NAMALWA (cell line): ENCODE results near the gene WNK2.

Experiments used
- DNase-seq: peaks from one replicate; pipeline ENCODE4 v3.0.0-alpha.2; 2015; ENCODE audit warnings: low spot score

WNK2 gene

DNA sequence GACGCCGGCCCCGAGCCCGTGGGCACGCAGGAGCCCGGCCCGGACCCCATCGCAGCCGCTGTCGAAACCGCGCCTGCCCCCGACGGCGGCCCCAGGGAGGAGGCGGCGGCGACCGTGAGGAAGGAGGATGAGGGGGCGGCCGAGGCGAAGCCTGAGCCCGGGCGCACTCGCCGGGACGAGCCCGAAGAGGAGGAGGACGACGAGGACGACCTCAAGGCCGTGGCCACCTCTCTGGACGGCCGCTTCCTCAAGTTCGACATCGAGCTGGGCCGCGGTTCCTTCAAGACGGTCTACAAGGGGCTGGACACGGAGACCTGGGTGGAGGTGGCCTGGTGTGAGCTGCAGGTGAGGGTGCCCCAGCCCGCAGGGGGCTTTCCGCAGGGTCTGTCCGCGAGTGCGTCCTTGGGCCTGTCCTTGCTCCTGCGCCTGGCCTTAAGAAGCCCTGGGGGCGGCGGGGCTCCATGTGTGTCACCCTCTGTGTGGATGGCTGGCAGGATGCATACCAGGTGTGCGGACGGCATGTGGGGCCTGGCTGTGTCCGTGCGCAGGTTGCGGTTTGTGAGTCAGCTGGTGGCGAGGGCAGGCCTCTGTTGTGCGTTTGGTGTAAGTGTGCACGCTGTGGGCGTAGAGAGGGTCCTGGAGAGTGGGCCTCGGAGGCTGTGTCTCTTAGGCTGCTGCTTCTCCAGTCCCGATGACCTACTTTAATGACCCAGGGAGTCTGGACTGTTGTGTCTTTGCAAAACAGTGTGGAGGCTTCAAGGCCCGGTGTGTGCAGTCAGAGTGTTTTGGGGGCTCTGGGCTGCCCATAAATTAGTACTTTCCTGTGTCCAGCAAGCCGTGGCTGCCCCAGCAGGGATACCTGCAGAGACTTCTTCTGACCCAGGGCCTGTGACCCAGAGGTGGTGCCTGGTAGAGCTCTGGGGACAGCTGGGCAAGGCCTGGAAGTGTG, 1.6 kb downstream of the WNK2 start:
- no peak for DNase-seq

DNA sequence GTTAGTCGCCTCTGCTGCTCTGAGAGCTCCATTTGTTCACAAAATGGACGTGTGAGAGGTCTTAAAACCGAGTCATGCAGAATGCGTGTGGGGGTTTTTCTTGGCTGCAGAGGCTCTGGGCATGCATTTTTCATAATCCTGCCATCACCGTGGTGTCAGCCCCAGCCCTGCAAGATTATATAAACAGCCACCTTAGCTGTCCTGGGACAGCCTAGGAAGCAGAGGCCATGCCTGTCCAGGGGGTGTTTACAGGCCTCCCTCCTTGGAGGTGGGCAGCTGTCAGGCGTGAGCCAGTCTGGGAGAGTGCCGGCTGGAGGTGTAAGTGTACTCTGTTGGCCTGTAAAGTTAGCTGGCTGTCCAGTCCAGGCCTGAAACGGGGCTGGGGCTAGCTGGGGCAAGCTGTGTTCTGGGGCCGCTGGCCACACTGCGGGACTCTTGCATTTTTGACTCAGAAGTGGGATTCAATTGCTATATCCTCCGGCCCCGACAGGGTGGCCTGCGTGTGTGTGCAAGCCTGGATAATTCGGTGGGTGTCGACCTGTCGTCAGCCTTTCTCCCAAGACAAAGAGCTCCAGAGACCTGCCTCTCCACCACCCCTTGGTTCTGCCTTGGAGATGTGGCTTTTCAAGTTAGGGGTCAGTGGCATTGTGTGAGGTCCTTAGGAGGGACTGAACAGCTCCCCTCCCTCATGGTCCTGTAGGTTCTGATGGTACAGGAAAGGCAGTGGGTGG, 2.4 kb downstream of the WNK2 start:
- no peak for DNase-seq

DNA sequence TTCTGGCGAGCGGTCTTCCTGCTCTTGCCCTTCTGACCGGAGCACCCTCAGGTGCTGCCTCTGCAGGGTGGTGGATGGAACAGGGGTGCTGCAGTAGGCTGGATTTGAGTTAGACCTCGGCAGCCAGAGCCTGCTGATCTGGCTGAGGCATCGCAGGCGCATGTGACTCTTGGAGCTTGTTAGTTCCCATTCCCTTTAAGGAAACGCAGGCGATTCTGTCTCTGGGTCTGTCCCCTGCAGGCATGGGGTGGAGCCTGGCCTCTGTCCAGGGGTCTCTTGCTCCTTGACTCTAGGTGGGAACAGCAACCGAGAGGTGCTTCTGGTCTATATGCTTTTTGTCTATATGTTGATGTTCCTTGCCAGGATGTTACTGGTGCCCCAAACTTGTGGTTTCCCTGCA, 3.1 kb downstream of the WNK2 start:
- no peak for DNase-seq

DNA sequence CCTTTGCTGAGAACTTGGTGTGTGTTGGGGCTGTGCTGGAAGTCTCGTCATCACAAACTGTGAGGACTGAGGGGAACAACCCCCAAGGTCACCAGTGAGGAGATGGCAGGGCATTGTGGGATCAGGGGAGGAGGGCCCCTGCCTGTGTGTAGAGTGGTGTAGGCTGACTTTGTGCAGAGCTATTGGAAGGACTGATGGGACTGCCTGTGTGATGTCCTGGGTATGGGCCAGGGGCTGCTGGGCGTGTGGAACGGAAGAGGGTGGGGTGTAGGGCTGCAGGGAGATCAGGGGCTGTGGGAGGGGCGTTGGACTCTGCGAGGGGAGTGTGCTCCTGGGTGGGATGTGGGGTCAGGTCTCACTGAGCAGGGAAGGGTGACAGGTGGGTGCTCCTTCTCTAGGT, 3.6 kb downstream of the WNK2 start:
- DNase-seq = no peak

DNA sequence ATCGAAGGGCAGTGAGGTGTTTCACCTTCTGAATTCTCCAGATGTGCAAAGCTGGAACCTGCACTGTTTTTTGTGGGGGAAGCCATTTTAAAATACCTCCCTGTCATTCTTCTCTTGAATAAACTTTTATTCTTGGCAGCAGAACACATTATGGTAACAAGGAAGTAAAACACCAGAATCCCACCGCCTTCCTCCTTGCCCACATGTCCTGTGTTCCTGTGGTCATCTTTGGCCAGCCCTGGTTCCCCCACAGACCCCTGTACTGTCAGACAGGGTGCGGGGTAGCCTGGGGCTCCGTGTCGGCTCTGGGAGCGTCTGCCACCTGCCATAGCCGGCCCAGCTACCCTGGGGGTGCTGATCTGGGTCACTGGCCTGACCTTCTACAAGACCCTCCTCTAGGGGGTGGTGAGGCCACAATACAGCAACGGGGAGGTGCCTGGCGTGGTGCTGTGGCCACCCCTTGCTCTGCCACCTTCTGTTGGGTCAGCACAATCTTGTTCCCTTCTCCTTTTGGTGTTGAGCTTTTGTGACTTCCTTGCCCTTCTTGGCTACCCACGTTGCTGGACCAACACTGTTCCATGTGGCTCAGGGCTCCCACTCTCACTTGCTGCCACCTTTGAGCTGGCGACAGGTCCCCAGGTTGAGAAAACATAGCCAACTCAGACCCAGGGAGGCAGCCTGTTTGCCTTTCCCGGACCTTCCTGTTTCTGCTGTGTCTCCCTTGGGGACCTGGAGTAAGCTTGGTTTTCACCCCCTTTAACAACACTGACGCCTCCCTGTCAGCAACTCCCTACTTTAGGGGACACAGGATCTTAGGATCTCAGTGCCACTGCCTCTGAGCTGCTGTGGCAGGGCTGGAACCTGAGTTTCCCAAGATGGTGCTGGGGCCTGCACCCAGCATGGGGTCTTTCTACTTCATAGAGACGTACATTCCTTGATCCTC, 4.8 kb downstream of the WNK2 start:
- DNase-seq = no peak

DNA sequence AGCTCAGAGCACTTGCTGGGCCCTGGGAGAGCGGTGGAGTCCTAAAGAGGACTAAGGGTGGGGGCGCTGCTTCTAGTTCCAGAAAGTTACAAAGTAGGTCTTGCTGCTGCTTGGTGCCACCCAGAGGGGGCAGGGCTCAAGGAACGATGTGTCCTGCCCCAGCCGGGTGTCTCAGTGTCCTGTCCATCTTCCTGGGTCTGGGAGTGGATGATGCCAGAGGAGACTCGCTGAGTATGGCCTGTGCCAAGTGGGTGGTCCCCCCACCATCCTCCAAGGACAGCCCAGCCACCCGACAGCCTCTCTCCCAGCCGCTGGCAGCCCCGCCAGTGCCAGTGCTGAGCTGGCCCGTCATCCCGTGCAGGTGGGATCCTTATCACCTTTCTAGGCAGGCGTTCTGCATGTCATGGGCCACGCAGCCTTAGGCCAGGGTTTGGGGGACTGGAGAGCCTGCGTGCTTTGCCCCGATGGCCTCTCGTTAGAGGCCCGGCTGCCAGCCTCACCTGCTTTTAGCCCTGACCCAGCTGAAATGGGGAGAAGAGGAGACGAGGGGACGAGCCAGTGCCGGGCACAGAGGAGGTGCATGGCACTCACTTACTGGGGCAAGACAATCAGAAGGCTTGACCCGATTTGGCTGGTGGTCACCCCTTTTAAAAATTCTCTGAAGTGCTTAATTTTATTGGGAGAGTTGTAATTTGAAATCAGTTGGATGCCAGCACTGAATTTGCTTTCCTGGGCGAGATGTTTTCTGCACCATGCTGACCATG, 5.6 kb downstream of the WNK2 start:
- DNase-seq = no peak

DNA sequence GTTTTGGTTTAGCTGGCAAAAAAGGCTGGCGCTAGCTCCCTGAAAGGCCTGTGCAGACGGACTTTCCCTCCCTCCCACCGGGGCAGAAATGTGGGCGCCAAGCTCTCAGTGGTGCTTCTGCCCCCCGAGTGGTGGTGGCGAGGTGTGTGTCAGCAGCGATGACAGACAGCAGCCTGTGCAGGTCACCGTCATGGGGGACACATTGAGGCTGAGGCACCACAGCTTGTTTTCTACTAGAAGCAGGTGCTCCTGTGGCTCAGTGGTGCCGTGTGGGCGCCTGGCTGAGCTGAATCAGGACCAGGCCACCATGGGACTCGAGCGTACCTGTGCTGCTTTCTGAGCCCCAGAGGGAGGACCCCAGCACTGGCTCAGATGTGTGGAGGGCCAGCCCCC, 6.2 kb downstream of the WNK2 start:
- no peak for DNase-seq

DNA sequence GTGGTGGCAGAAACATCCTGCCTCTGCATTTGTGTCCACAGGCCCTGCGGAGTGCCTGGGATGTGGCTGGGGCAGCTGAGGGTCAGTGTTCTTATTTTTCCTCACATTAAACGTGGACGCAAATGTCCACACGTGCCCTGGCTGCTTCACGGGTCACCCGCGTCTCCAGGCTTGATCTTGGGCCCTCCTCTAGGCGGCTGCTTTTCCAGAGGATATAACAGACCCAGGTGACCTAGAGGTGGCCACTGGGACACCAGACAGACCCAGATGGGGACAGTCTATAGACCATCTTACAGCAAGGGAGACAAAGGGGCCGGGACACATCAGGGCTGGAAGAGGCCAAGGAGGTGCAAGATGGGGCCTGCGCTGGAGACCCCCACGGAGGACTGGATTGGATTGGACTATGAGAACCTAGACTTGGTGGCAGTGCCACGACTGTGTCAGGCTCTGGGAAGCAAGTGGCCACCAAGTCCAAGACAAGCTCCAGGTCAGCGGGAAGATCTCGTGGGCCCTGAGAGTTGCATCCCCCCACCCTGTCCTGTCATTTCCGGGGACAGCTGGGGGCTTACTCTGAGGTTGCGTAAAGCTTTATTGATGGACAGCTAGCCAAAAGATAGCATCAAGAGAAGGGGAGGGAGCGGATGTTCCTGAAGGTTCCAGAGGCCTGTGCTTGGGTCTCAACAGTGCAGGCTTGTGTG, 6.9 kb downstream of the WNK2 start:
- no peak for DNase-seq

DNA sequence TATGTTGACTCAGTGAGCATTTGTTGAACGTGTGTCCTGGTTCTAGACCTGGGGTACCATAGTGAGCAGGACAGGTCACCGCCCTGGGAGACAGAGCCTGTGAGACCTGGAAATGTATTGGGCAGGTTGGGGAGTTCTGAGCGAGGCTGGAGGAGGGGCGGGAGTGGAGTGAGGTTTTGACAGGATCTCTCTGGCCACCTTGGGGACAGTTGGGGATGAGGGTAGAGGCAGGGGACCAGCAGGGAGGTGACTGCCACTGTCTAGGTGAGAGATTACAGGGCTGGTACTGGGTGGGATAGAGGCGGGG, 7.4 kb downstream of the WNK2 start:
- no peak for DNase-seq

DNA sequence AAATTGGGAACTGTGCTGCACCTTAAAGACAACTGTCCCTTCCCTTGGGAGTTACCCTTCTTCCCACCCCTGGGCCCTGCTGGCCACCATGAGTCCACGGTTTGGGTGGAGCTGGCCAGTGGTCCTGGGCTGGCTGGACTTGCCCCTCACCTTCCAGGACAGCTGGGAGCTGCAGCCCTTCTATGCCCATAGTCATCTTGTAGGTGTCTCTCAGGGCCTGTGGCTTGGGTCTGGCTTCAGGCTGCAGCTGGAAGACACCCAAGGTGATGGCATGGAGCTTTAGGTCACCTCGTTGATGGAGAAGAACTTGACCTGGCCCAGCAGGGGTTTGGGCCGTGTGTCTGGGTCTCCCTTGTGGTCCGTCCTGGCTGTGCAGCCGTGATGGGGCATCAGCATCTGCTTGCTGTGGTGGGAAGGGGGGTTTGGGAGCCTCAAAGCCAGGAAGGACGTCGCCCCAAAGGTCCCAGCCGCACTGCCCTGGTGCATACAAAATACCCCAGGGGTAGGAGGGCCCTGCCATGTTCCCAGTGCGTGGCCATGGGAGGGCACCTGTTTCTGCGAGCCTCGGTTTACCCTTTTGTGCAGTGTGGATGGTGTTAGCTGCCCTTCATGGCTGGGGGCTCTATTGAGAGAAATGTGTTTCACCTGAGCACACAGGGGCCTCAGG, 8.9 kb downstream of the WNK2 start:
- DNase-seq = no peak

DNA sequence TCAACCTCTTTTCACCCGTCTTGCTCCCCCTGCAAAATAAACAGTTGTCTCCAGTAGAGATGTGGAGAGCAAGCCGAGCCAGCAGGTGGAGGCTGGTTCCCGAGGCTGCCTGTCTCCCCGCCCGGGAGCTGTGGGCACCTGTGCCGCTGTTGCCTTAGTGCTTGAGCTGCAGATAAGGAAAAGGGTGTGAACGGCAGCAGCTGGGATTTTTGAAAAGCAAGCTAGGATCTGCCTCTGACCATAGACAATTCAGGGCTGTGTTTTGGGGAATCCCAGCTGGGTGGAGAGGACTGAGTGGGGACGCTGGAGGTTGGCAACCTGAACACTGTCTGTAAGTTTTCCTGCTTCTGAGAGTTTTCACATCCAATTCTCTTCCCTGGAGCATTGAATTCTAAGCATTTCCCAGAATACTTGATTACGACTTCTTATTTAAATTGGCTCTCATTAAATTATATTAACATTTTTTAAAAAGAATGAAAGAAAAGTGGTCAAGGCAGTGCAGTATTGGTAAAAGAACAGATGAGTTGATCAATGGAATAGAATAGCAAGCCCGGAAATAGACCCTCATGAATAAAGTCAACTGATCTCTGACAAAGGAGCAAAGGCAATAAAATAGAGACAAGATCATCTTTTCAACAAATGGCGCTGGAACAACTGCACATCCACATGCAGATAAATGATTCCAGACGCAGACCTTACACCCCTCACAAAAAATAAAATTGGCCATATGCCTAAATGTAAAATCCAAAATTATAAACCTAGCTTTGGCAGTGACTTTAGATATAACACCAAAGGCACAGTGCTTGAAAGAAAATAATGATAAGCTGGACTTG, 9.7 kb downstream of the WNK2 start:
- DNase-seq = no peak

DNA sequence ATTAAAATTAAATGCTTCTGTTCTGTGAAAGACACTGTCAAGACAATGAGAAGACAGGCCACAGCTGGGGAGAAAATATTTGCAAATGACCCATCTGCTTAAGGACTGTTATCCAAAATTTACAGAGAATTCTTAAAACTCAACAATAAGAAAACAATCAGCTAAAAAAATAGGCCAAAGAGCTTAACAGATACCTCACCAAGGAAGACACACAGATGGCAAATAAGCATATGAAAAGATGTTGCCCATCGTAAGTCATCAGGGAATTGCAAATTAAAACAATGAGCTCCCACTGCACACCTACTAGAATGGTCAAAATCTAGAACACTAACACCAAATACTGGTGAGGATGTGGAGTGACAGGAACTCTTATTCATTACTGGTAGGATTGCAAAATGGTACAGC, 10.3 kb downstream of the WNK2 start:
- DNase-seq = no peak

DNA sequence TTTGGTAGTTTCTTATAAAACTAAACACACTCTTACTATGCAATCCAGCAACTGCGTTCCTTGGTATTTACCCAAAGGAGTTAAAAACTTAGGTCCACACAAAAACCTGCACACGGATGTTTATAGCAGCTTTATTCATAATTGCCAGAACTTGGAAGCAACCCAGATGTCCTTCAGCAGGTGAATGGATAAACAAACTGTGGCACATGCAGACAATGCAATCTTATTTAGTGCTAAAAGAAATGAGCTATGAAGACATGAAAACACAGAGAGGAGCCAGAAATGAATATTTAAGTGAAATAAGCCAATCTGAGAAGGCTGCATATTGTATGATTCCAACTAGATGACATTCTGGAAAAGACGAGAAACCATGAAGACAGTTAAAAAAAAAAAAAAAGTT, 10.7 kb downstream of the WNK2 start:
- no peak for DNase-seq

DNA sequence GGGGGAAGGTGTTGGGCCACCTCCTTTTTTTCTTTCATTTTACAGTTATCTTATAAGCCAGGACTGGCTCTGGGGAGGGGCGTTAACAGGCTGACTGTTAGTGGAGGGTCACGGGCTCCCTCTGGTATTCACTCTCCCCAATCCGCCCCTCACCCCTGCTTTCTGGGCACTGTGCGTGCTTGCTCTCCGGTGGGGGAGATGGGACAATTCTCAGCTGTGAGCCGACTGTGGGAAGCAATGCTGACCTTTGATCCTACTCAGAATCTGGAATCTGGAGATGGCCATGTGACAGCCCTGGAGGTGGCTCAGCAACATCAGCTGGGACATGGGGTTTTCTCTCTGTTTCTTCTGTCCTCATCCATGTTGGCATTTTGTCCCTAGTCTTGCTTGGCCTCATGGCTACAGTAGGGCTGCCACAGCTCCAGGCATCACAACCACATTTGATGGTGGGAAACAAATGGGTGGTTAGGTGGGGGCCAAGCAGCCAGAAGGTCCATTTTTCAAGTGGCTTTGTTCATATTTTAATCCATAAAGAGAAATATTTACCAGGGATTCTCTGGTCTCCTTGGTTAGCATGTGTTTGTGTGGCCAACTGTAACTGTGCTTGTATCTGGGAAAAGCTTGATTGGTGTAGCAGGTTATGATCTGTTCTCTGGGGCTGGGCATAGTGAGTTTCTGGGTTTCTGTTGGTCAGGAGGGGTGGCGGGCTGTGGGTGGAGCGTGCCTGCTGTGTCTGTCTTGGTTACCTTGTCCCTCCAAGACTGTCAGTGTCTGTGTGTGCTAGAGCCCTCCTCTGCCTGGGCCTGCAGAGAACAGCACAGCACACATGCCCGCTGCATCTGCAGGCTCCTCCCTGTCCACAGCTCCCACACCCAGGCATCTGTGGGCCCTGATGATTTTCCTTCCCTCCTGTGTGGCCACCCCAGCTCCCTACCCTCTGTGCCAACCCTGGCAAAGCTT, 12.4 kb downstream of the WNK2 start:
- DNase-seq = no peak

DNA sequence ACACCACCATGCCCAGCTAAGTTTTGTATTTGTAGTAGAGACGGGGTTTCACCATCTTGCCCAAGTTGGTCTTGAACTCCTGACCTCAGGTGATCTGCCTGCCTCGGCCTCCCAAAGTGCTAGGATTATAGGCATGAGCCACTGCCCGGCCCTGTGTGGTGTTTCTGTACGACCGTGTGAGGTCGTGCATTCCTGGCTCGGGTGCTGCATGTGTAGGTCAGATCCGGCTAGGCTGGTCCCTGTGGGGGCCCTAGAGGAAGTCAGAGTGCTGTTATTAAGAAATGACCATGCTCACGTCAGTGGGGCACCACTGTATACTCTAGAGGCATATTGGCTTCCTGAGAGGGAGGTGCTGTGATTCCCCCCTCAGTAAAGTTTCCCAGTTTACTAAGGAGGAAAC, 13.7 kb downstream of the WNK2 start:
- no peak for DNase-seq

DNA sequence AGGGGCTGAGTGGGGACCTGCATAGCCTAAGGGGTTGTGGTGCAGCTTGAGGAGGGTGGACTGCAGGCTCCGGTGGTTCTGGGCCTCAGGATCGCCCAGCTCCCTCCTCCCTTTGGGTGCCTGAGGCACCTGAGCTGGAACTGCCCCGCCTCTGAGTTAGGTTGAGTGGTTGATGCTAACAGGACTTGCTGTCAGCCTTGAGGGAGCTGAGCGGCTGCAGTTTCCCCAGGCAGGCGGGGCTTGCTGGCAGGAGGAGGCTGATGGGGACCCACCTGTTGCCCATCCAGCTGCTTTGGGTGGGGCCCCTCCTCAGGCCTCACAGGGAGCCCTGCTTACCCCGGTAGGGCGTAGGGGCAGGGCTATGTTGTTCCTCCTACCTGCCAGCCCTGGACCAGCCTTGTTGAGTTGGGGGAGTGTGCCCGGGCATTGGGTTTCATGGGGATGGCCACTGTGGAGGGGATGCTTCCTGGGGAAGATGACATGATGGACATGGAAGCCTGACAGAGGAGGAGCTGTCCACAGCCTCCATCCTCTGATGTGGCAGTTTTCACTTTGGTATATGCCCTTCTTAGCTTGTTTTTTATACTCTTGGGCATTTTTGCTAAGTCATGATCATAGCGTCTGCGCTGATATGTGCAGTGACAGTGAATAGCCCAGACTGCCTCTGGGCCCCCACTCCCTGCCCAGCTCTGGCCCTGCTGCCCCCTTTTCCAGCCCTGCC, 14.3 kb downstream of the WNK2 start:
- DNase-seq = no peak

DNA sequence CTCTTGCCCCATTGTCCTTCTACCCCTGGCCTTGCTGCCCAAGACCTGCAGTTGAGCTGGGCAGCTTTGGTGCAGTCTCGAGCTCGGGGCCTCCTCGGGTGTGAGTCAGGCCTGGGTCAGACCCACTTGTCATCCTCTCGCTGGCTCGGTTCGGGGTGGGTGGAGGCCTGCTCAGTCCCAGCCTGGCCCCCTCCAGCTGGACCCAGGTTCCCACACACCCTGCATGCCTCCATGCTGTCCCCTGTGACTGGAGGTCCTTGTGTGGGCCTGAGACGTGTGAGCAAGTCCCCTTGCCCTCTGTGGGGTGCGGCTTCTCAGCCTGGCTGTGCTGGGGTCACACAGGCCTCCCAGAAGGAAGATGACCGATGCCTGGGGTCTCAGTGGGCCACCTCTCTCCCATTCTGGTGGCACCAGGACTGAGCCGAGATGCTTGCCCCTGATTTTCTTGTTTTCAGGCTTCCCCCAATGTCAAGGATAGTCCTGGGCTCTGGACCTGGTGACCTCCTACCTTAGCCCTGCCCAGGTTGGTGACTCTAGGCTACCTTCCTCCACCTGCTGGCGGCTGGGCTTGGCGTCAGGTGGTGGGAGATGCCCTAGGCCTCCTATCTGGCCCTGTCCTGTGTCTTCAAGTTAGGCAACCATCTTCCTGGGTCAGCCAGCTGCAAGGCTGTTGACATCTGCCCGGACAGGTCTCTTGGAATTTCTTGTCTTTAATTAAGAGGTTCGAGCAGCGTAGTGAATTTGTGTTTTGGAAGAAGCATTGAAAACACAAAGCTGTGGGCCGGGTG, 15.1 kb downstream of the WNK2 start:
- no peak for DNase-seq
